Thoracic aorta (tissue), 2 donors: ENCODE data around the gene GAST. TPM values are rescaled to one million over a fixed set of nuclear protein-coding genes. Genes with fewer than 3 reads are reported as not detected.

Source experiments
- ATAC-seq: fragments of 150-250 bp; one replicate; pipeline ENCODE4 v1.8.0; 2017; ENCODE audit warnings: low read depth; ENCODE audit not compliant: insufficient number of reproducible peaks, low FRiP score
- DNase-seq: peaks from one replicate; pipeline ENCODE4 v3.0.0-alpha.2; 2020; ENCODE audit warnings: low spot score
- H3K27ac ChIP-seq, 2 donors: fragments of 200-600 bp; sonication (generic); 1 replicate in 1 of 2; 2 replicates in 1 of 2; pipeline ENCODE4 v1.5.1; 2016; ENCODE audit warnings: mild to moderate bottlenecking in 2 of 2, moderate library complexity in 2 of 2
- H3K27me3 ChIP-seq: fragments of 200-600 bp; sonication (generic); replicated peaks from 2 replicates; pipeline ENCODE4 v1.6.0; 2016; ENCODE audit warnings: mild to moderate bottlenecking; ENCODE audit not compliant: insufficient read depth
- H3K36me3 ChIP-seq: fragments of 200-600 bp; sonication (generic); one replicate; pipeline ENCODE4 v1.5.1; 2016
- H3K4me1 ChIP-seq, 2 donors: fragments of 200-600 bp; sonication (generic); 1 replicate in 1 of 2; 2 replicates in 1 of 2; pipeline versions ENCODE4 v1.5.1 to v1.6.0; 2016; ENCODE audit warnings: low read depth in 2 of 2, mild to moderate bottlenecking in 1 of 2; ENCODE audit not compliant: control insufficient read depth in 1 of 2
- H3K4me3 ChIP-seq: fragments of 200-600 bp; sonication (generic); 2 replicates; pipeline ENCODE4 v1.5.1; 2016; ENCODE audit warnings: mild to moderate bottlenecking
- H3K9me3 ChIP-seq: fragments of 200-600 bp; sonication (generic); 2 replicates; pipeline ENCODE4 v1.5.1; 2016
- total RNA-seq, 2 donors: library from RNA; depleted of rRNA; stranded (reverse); fragments of >200 nt; gene quantifications; one replicate each; pipeline versions ENCODE4 v1.1.0 to v1.2.3, GENCODE V29; 2016
- TF ChIP-seq, protein P1 (sequence below): fragments of 200-600 bp; sonication (generic); IDR thresholded peaks from one replicate; pipeline ENCODE4 v1.5.1; 2019; ENCODE audit warnings: antibody characterized with exemption

GAST gene
- total RNA-seq, 2 donors from 2014 or later, result not detected

DNA sequence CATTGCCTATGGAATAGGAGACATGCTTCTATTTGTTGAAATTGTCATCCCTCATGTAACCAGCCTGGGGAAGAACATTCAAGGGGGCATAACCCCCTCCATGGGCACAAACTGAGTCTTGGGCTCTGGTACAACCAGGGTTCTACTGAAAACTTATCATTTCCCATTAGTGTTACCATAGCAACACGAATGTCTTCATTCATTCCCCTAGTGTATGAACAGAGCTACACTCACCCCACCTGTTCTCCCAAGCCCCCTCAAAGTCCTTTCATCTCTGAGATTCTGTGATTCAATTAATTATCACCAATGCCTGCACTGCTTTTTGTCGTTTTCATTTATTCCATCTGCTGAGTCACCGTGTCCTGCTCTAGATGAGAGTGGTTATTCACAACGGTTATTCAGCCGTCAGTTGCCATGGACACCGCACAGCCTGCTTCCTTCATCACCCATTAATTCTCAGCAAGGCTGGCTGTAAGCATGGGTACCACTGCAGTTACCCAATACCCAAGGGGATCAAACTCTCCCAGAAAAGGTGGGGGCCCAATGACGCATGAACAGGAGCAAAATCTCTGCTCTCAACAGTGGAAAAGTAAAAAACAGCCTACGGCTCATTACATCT, 1.6 kb upstream of the GAST start:
- Histone ChIP-seq H3K4me3 (no peak overlapping the region), H3K4me1 (no peaks in the 10 kb centered on the region), H3K27ac (no peak overlapping the region), H3K36me3 (no peaks in the 10 kb centered on the region), H3K9me3 (no peaks in the 10 kb centered on the region), H3K27me3 (no peaks in the 10 kb centered on the region)
- no peak for ATAC-seq
- TF ChIP-seq, protein P1, sequence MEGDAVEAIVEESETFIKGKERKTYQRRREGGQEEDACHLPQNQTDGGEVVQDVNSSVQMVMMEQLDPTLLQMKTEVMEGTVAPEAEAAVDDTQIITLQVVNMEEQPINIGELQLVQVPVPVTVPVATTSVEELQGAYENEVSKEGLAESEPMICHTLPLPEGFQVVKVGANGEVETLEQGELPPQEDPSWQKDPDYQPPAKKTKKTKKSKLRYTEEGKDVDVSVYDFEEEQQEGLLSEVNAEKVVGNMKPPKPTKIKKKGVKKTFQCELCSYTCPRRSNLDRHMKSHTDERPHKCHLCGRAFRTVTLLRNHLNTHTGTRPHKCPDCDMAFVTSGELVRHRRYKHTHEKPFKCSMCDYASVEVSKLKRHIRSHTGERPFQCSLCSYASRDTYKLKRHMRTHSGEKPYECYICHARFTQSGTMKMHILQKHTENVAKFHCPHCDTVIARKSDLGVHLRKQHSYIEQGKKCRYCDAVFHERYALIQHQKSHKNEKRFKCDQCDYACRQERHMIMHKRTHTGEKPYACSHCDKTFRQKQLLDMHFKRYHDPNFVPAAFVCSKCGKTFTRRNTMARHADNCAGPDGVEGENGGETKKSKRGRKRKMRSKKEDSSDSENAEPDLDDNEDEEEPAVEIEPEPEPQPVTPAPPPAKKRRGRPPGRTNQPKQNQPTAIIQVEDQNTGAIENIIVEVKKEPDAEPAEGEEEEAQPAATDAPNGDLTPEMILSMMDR, result no peak
- no peak for DNase-seq

DNA sequence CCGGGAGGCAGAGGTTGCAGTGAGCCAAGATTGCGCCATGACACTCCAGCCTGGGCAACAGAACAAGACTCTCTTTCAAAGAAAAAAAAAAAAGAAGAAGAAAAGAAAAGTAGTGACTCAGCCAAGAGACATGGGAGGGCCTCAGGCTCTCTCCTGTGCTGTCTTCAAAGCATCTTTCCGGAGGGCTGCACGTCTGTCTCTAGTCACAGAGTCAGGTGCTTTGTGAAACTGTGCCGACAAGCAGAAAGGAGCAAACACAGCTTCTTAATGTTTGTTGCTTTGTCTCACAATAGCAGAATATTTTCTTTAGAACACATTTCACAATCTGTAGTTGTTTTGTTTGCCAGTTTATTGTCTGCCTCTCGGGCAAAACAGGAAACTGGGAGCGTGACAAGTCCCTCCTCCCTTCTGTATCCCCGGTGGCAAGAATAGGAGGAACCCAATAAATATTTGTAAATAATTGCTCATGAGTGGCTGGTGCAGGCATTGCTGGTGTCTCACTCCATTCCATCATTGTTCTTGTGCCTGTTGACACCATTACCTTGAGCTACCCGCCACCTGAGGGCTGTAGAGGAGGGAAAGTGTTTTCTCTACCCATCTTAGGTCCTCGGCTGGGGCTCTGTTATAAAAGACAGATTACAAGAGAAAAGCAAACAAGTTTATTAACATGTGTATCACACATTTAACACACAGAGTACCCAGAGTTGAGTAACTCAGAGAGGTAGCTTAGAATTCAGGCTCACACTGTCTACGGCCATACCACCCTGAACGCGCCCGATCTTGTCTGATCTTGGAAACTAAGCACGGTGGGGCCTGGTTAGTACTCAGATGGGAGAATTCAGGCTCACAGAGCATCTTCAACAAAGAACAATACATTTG, 5.5 kb downstream of the GAST start:
- ATAC-seq (no peak), DNase-seq (no peak)
- H3K27ac ChIP-seq, result no peak overlapping the region
- no peaks in the 10 kb centered on the region for H3K9me3 ChIP-seq
- TF ChIP-seq, protein P1, result no peak
- no peaks in the 10 kb centered on the region for H3K4me1 ChIP-seq
- H3K4me3 ChIP-seq, result no peak overlapping the region
- no peaks in the 10 kb centered on the region for H3K27me3 ChIP-seq
- no peaks in the 10 kb centered on the region for H3K36me3 ChIP-seq

GRCh38 chr17:41718287-41718645, 6.1 kb downstream of the GAST start:
- ATAC-seq, result no peak
- H3K36me3 ChIP-seq, result no peaks in the 10 kb centered on the region
- DNase-seq, result no peak
- H3K4me3 ChIP-seq, result no peak overlapping the region
- TF ChIP-seq, protein P1, result no peak
- no peak overlapping the region for H3K27ac ChIP-seq
- H3K27me3 ChIP-seq, result no peaks in the 10 kb centered on the region
- no peaks in the 10 kb centered on the region for H3K9me3 ChIP-seq
- no peaks in the 10 kb centered on the region for H3K4me1 ChIP-seq

DNA sequence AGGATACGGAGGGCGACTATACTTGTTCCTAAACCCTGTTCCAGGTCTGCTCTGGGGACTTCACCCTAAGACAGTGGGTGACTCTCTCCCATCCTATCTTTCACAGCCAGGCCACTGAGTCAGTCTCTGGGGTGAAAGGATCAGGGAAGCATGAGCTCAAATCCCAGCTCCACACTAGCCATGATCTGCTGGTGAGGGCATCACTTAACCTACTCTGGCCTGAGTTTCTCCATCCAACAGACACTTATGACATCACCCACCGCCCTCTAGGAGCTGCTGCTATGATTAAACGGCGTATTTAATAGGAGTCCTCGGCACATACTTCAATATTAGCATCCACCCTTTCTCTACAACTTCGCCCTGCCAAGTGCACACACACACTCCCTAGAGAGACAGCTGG, 10.1 kb downstream of the GAST start:
- TF ChIP-seq, protein P1, result no peak
- Histone ChIP-seq H3K9me3 (no peaks in the 10 kb centered on the region), H3K36me3 (no peaks in the 10 kb centered on the region), H3K4me1 (no peaks in the 10 kb centered on the region), H3K27ac (no peak overlapping the region), H3K27me3 (no peaks in the 10 kb centered on the region), H3K4me3 (no peak overlapping the region)
- no peak for DNase-seq
- no peak for ATAC-seq

DNA sequence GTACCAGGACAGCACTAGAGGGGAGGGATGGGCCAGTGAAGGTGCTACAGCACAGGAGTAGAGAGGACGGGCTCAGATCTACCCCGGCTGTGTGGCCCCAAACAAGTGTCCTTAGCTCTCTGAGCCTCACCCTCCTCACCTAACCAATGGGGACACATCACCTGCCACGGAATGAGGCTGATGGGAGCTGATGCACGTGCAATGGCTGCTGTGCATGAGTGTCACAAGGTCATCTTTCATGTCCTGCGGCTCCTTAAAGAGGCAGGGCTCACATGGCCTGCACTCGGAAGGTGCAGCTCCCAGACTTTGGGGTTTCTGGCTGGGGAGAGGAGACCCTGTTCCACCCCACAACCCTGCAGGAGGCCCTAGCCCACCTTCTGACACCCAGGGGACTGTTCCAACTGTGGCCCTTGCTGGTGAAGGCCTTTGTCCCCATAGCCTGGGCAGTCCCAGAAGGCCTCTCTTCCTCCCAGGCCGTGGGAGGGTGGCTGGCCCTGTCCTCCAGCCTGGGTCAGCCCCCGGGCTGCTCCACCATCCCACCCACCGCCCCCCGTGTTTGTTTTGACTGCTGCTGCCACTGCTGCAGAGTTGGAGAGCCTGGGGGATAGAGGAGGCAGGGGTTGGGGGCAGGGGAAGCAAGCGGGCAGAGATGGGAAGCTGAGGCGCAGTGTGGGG, 11.8 kb downstream of the GAST start:
- no peak overlapping the region for H3K27ac ChIP-seq
- H3K27me3 ChIP-seq, result no peaks in the 10 kb centered on the region
- TF ChIP-seq, protein P1, result no peak
- DNase-seq (no peak), ATAC-seq (no peak)
- H3K9me3 ChIP-seq, result no peaks in the 10 kb centered on the region
- H3K4me1 ChIP-seq, result no peaks in the 10 kb centered on the region
- no peak overlapping the region for H3K4me3 ChIP-seq
- H3K36me3 ChIP-seq, result no peaks in the 10 kb centered on the region
